ENCODE measurements around the gene WDR37.

DNA sequence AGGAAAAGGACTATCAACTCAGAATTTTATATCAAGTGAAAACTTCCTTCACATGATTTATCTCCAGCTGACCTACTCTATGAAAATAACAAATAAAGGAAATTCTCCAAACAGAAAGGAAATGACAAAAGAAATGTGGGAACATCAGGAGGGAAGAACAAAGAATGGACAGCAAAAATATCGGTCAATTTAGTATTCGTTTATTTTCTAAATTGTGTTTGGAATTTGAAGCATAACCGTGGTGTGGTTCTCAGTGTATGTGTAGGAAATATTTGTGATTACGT, 8.7 kb downstream of the WDR37 start:
- TF ChIP-seq, protein P1, sequence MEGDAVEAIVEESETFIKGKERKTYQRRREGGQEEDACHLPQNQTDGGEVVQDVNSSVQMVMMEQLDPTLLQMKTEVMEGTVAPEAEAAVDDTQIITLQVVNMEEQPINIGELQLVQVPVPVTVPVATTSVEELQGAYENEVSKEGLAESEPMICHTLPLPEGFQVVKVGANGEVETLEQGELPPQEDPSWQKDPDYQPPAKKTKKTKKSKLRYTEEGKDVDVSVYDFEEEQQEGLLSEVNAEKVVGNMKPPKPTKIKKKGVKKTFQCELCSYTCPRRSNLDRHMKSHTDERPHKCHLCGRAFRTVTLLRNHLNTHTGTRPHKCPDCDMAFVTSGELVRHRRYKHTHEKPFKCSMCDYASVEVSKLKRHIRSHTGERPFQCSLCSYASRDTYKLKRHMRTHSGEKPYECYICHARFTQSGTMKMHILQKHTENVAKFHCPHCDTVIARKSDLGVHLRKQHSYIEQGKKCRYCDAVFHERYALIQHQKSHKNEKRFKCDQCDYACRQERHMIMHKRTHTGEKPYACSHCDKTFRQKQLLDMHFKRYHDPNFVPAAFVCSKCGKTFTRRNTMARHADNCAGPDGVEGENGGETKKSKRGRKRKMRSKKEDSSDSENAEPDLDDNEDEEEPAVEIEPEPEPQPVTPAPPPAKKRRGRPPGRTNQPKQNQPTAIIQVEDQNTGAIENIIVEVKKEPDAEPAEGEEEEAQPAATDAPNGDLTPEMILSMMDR (conservative IDR thresholded peaks at IDR 0.05; ENCODE audit: low read depth, low read length) = no peak
- no peak for TF ChIP-seq EZH2phosphoT487 (IDR thresholded peaks at IDR 0.05; ENCODE audit: borderline replicate concordance, low read length)
- no peak for TF ChIP-seq EZH2 (IDR thresholded peaks at IDR 0.05; ENCODE audit: low read length, unreplicated experiment)
